K562 (cell line): Measurements from ENCODE around the gene FOXD3. TPM values are rescaled to one million over a fixed set of nuclear protein-coding genes. Genes with fewer than 3 reads are reported as not detected.

Source experiments
- BRF1 ChIP-seq: IDR thresholded peaks from 3 replicates; pipeline ENCODE4 v1.6.1; 2011; ENCODE audit warnings: borderline replicate concordance, mild to moderate bottlenecking; ENCODE audit not compliant: insufficient read length; ENCODE audit errors: extremely low read depth
- CEBPB ChIP-seq: fragments of 450-650 bp; IDR thresholded peaks from 2 replicates; pipeline ENCODE4 v1.6.1; 2016; ENCODE audit warnings: missing genetic modification characterization, missing compliant biosample characterization
- CHD4 ChIP-seq: fragments of 200-600 bp; sonication (generic); IDR thresholded peaks from 3 replicates; pipeline ENCODE4 v1.6.1; 2012; ENCODE audit warnings: low read depth, mild to moderate bottlenecking, mixed read lengths, low read length, inconsistent platforms; ENCODE audit not compliant: insufficient read depth, insufficient replicate concordance, poor library complexity, severe bottlenecking
- FIP1L1 ChIP-seq: fragments of 200-400 bp; formaldehyde crosslinking; IDR thresholded peaks from 2 replicates; pipeline ENCODE4 v1.6.1; 2018; ENCODE audit warnings: mild to moderate bottlenecking, low read depth, low read length; ENCODE audit not compliant: poor library complexity, severe bottlenecking
- HMG20B ChIP-seq: fragments of 250-450 bp; sonication (Bioruptor Pico); IDR thresholded peaks from 2 replicates; pipeline ENCODE4 v1.5.0; 2021; ENCODE audit warnings: mild to moderate bottlenecking
- HMGXB4 ChIP-seq: sonication (generic); formaldehyde crosslinking; IDR thresholded peaks from 2 replicates; pipeline ENCODE4 v1.8.1; 2023; ENCODE audit warnings: mild to moderate bottlenecking, missing genetic modification reagents
- POLR3G ChIP-seq: IDR thresholded peaks from 2 replicates; pipeline ENCODE4 v1.6.1; 2011; ENCODE audit not compliant: insufficient read length, insufficient replicate concordance; ENCODE audit errors: extremely low read depth
- RERE ChIP-seq: sonication (generic); formaldehyde crosslinking; IDR thresholded peaks from 2 replicates; pipeline ENCODE4 v1.8.0; 2023; ENCODE audit warnings: missing genetic modification reagents, mild to moderate bottlenecking, borderline replicate concordance
- TSHZ1 ChIP-seq: fragments of 250-450 bp; sonication (Bioruptor Pico); IDR thresholded peaks from 2 replicates; pipeline ENCODE4 v1.4.0; 2020; ENCODE audit warnings: mild to moderate bottlenecking, moderate library complexity
- ZC3H11A ChIP-seq: IDR thresholded peaks from 2 replicates; pipeline ENCODE4 v1.6.1; 2012; ENCODE audit warnings: low read depth, low read length, improper control_type of control experiment
- ZNF232 ChIP-seq: sonication (generic); formaldehyde crosslinking; IDR thresholded peaks from 2 replicates; pipeline ENCODE4 v1.8.0; 2022; ENCODE audit warnings: mild to moderate bottlenecking, missing genetic modification reagents
- ZNF511 ChIP-seq: sonication (generic); formaldehyde crosslinking; IDR thresholded peaks from 2 replicates; pipeline ENCODE4 v1.8.0; 2022; ENCODE audit warnings: mild to moderate bottlenecking, missing genetic modification reagents
- polyA plus RNA-seq, 8 experiments: library from polyadenylated mRNA; depleted of rRNA in 4 of 8; stranded (reverse) in 5 of 8; unstranded in 3 of 8; fragments of >200 nt; fragmentation: Nextera tagmentation in 2 of 8; fragmentation: Illumina TruSeq in 1 of 8; extraction: Ambion mirVana in 2 of 8; extraction: Trizol in 1 of 8; gene quantifications; 2 replicates each; pipeline versions ENCODE4 v1.2.1 to v1.2.3, GENCODE V29; 2011 to 2014; ENCODE audit warnings: inconsistent platforms in 1 of 8, missing spikeins in 1 of 8
- total RNA-seq, 7 experiments: library from RNA; depleted of rRNA in 6 of 7; stranded (reverse); fragments of >200 nt in 6 of 7; fragmentation: Illumina TruSeq in 2 of 7; extraction: Trizol in 2 of 7; gene quantifications; 2 replicates each; pipeline versions ENCODE4 v1.2.1 to v1.2.3, GENCODE V29; 2011 to 2021; ENCODE audit warnings: low replicate concordance in 1 of 7

FOXD3 gene
- total and polyA plus RNA-seq, 9 of the 15 experiments (the other 6 are each of a cell fraction or from before 2014, with no cell fraction given): 0.06 to 0.45 (median 0.10) TPM; not detected in 2

- TF ChIP-seq RERE (CRISPR knock-in tag) (no peak), FIP1L1 (peak; percentile 87), TSHZ1 (no peak), ZNF511 (peak; percentile 84), CEBPB (tag) (no peak), BRF1 (no peak), POLR3G (no peak), HMG20B (CRISPR knock-in tag) (no peak), ZNF232 (no peak), ZC3H11A (no peak), HMGXB4 (CRISPR knock-in tag) (no peak), CHD4 (peak; percentile 30)
These were observed at the start of gene FOXD3 (continued) for GRCh38 chr1:63322114-63322943.
